Stomach (tissue), 4 donors: Measurements from ENCODE around the gene EML4.

Experiments
- CTCF ChIP-seq, 7 experiments: fragments of 450-650 bp in 4 of 7; fragments of 200-600 bp in 3 of 7; sonication (generic) in 3 of 7; IDR thresholded peaks; one replicate each; pipeline ENCODE4 v1.5.1; 2016 to 2019; ENCODE audit warnings: antibody characterized with exemption in 7 of 7, control low read depth in 2 of 7, mild to moderate bottlenecking in 1 of 7
- EP300 ChIP-seq: sonication (generic); formaldehyde crosslinking; IDR thresholded peaks from one replicate; pipeline ENCODE4 v1.6.1; 2017; ENCODE audit warnings: antibody characterized with exemption
- POLR2AphosphoS5 ChIP-seq, 3 donors: sonication (generic); formaldehyde crosslinking; IDR thresholded peaks; one replicate each; pipeline ENCODE4 v1.6.1; 2016; ENCODE audit warnings: antibody characterized with exemption in 3 of 3

- no peak for TF ChIP-seq CTCF (IDR thresholded peaks at IDR 0.05)
- TF ChIP-seq EP300, result no peak
- TF ChIP-seq POLR2AphosphoS5 (IDR thresholded peaks at IDR 0.05), result no peak
These were observed 181.4 kb downstream of the EML4 start for GRCh38 chr2:42350434-42351063.
